ENCODE results near the gene SLC9A9.

GRCh38 chr3:143351895-143352608 lies 496.2 kb downstream of the SLC9A9 start:
- TF ChIP-seq CTCF (conservative IDR thresholded peaks at IDR 0.05; ENCODE audit: low read depth, low read length) (no peak), EZH2 (IDR thresholded peaks at IDR 0.05; ENCODE audit: borderline replicate concordance, low read depth, low read length, poor library complexity, severe bottlenecking) (no peak)
